GM21423 (cell line): ENCODE measurements around the gene ARHGEF11.
"Not testable (repeated sequence)": the region's sequence is repeated elsewhere in the genome, so short reads cannot be mapped to it uniquely, and the experiment has no call there.

Experiments
- ATAC-seq: cut with Tn5 transposase; IDR thresholded peaks from one replicate; pipeline ENCODE4 v1.9.1; 2021; ENCODE audit warnings: mild to moderate bottlenecking, moderate library complexity; ENCODE audit not compliant: unreplicated experiment

The ARHGEF11 gene, protein sequence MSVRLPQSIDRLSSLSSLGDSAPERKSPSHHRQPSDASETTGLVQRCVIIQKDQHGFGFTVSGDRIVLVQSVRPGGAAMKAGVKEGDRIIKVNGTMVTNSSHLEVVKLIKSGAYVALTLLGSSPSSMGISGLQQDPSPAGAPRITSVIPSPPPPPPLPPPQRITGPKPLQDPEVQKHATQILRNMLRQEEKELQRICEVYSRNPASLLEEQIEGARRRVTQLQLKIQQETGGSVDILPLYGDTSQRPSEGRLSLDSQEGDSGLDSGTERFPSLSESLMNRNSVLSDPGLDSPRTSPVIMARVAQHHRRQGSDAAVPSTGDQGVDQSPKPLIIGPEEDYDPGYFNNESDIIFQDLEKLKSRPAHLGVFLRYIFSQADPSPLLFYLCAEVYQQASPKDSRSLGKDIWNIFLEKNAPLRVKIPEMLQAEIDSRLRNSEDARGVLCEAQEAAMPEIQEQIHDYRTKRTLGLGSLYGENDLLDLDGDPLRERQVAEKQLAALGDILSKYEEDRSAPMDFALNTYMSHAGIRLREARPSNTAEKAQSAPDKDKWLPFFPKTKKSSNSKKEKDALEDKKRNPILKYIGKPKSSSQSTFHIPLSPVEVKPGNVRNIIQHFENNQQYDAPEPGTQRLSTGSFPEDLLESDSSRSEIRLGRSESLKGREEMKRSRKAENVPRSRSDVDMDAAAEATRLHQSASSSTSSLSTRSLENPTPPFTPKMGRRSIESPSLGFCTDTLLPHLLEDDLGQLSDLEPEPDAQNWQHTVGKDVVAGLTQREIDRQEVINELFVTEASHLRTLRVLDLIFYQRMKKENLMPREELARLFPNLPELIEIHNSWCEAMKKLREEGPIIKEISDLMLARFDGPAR (N-terminal part only)

DNA sequence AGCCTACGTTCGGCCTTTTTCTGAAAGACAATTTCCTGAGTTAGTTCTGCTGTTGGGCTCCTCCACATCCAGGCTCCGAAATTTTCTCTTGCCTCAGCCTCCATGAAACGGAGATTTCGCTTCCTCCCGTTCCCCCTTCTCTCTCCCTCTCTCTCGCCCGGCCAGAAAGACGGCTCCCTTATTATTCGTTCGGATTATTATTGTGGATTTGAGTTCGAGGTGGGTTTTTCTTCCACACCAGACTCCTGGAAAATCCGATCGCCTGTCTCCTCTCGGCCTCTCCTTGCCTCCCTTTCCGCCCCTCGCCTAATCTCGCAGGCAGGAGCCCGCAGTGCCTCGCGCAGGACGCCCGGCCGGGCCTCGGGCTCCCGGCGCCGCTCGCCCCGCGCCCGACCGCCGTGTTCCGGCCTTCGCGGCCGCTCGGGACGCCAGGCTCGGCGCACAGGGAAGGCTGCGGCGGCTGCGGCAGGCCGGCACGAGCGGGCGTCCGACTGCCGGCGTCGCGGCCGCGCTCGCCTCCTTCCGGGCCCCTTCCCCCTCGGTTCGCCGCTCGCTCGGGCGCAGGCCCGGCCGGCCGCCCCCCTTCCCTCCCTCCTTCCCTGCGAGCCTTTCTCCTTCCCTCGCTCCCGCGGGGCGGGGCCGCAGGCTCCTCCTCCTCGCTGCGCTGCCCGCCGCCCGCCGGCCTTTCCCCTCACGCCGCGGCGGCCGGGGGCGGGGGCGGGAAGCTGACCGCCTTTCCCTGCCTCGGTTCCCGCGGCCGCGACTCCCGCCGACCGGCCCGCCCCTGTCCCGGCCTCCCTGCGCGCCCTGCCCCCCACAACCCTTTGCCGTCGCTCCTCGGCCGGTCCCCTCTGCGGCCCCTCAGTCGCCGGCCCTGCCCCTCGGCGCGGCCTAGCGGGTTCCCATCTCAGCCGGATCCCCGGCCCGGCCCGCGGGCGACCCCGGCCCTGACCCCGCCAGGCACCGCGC is at the start of gene ARHGEF11:
Gene ARHGEF11, minus strand, starts transcription at position 493 of the 969 bp plus-strand sequence. CDS start 1,412 bp downstream, outside the sequence.
- peak; percentile 69 for ATAC-seq

DNA sequence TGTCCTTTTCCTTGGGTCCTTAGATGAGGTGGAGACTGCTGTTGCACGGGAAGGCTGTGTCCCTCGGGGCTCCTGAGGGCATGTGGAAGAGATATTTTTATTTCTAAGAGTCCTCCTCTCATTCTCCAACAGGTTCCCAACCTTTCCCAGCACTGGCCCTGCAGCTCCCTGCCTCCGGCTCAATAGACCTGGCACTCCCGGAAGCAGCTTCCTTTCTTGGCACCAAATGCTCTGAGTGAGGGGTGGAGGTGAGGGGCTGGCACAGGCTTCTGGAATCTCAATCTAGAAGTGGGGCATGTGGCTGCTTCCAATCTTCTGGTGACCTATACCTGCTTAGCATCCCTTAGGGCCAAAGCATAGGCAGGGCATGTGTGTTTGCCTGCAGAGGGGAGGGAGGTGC is 49.5 kb upstream of the ARHGEF11 start:
- ATAC-seq = no peak

DNA sequence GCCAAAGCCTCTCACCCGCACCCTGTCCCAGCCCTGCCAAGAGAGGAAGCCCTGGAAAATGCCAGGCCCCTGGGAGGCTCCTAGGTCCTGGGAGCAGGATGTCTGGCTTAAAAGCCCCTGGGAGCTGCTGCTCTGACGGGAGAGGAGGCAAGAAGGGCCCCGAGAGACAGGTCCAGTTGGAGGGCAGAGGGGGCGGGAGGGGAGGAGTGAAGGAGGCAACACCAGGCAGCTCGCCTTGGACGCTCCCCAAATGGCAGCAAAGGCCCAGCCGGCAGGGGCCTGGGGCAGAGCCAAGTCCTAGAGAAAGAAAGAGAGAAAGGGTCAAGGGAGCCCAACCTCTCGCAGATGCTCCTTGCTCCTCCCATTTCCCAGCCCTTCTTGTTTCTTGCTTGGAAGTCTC is 47.3 kb upstream of the ARHGEF11 start:
- no peak for ATAC-seq

DNA sequence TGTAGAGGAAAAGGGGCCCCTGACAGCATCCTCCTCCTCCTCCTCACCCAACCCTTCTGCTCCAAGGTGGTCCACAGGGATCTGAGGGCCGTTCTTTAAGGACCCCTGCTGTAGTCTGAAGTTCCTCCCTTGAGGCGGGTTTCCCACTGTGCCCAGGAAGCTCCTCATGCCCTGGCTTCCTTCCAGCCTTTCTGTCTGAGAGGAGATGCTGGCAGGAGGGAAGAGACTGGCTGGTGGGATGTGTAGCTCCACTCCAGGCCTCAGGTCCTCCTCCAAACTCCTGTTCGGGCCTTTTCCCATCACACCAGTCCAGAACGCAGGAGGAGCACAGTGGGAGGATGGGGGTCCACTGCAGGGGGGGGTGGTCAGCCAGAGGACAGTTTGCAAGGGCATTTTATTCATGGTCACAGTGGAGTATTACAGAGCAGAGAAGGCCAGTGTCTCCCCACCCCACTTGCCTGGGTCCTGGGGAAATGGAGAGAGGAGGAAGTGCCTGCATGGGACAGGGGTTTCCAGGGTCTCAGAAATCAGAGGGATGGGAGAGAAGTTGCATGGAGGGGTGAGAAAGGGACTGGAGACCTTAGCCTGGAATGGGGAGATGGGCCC is 46.2 kb upstream of the ARHGEF11 start:
- no peak for ATAC-seq

DNA sequence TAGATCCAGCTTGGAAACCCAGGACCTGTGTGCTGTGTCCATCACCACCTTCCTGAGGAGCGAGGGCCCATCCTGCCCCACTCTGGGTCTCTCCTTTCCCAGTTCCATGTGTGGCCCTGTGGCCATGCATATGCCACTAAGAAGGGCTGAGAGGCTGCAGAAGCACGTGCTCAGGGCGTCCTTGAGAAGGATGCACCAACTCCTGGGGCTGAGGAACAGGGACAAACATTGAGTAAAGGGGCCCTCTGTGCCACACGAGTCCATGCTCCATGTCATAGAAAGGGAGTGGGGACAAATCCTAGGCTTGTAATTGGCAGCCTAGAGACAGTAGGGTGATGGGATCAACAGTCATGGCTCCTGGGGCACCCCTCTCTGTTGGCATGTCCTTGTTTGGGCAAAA is 45.6 kb upstream of the ARHGEF11 start:
- ATAC-seq = no peak

DNA sequence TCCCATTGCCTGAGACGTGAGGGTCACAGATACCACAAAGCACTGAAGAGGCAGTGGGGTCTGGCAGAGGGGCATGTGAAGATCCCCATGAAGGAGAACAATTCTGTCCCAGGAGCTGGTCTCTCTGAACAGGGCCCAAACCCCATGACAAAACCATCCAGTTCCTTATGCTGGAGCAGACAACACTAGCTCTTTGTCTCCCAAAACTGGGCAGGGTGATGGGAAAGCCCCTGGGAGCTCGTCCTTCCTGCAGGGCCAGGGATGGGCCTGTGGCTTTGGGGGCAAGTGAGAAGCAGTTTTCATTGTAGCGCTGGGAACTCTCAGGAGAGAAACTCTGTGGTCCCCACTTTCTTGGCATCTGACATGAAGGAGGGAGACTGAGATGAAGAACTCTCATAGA is 45.2 kb upstream of the ARHGEF11 start:
- no peak for ATAC-seq

DNA sequence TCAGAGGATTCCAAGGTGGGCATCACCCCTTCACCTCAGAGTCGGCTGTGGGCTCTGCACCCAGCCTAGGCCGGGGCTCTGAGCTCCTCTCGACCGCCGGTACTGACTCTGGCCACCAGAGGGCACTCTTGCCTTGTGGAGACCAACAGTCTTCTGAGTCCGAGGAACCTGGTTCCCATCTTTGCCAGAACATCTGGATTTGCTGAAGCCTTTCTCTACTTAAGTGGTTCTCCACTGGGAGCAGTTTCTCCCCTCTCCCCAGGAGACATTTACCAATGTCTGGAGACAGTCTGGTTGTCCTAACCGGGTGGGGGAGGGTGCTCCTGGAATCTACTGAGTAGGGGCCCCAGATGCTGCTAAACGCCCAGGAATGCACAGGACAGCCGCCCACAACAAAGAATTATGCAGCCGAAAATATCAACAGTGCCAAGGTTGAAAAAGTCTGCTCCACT is 44.7 kb upstream of the ARHGEF11 start:
- no peak for ATAC-seq

DNA sequence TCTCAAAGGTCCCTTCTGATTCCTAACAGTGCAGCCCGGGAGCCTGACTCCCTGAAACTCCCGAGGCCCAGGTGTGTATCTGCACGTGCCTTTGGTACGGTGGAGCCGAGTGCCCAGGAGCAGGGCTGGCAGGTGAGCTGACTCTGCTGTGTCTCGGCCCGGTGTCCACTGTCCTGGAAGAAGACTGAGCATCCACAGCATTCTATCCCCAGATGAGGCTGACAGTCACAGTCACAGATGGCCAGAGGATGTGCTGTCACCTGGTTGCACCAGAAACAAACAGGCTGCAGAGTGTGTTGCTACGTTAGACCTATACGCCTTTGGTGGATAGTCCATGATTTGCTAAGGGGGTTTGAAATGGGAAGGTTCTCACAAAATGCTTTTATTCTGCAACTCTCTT is 44.2 kb upstream of the ARHGEF11 start:
- ATAC-seq = no peak

DNA sequence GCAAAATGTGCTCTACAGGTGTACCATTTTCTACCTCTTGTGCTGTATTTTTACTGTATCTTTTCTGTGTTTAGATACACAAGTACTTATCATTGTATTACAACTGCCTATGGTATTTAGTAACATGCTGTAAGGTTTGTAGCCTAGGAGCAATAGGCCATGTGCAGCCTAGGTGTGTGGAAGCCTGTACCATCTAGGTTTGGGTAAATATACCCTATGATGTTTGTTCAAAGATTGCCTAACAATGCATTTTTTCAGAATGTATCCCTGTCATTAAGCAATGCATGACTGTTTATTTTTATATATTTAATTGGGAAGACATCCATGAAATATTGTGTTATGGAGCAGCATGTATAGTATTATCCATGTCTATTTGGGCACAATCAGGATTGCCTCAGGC is 43.1 kb upstream of the ARHGEF11 start:
- ATAC-seq = no peak

DNA sequence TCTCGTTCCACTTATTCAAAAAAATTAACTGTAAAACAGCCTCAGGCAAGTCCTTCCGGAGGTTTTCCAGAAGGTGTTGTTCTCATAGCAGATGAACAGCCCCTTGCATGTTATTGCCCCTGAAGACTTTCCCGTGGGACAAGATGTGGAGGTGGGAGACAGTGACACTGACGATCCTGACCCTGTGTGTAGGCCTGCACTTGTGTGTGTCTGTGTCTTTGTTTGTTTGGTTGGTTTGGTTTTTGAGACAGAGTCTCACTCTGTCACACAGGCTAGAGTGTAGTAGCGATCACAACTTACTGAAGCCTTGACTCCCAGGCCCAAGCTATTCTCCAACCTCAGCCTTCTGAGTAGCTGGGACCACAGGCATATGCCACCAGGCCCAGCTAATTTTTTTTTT is 41.5 kb upstream of the ARHGEF11 start:
- ATAC-seq = no peak

DNA sequence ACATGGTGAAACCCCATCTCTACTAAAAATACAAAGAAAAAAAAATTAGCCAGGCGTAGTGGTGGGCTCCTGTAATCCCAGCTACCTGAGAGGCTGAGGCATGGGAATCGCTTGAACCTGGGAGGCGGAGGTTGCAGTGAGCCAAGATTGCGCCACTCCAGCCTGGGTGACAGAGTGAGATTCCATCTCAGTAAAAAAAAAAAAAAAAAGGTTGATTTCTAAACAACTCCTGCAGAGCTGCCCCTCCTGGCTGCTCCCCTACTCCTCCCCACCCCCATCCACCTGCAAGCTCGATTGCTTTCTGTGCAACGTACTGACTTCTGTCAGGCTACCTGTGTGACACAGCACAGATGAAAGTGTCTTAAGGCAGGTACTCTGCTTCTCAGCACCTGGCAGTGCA is 40.8 kb upstream of the ARHGEF11 start:
- no peak for ATAC-seq

DNA sequence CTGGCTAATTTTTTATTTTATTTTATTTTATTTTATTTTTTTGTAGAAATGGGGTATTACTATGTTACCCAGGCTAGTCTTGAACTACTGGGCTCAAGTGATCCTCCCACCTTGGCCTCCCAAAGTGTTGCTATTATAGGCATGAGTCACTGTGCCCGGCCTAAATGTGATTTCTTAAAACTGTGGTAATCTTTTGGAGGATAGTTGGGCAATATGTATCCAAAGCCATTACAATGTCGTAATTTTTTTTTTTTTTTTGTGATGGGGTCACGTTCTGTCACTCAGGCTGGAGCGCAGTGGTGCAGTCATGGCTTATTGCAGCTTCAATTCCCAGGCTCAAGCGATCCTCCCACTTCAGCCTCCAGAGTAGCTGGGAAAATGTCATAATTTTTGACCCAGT is 39.9 kb upstream of the ARHGEF11 start:
- no peak for ATAC-seq

DNA sequence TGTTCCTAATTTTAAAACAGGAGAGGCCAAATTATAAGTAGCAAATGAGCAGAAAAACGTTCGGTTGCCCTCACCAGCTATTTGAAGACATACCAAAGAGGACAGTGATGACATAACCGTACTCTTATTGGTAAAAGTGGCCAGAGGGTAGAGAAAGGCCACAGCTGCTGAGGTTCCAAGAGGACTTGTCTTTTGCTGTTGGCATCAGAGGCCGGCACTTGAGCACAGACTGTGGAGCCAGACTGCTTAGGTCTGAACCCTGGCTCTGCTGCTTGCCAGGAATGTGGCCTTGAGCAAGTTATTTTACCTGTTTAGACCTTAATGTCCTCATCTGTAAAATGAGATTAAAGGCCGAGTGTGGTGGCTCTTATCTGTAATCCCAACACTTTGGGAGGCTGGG is 39.2 kb upstream of the ARHGEF11 start:
- ATAC-seq = no peak

DNA sequence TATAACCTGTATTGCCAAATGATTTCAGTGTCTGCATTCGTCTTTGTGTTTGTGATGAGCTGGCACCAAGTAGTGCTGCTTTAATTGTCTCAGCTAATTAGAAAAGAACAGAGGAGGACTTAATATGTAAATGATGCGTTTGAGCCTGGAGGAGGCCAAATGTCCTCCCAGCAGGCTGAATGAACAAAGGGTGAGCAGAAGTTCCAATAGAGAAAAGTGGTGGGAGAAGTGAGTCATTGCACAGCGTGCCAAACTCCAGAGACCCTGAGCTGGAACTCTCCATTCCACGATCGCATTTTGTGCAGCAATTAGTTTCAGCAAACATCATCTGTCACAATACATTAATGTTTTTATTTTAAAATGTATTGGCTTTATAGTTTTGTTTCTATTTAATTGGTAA is 36.2 kb upstream of the ARHGEF11 start:
- no peak for ATAC-seq

DNA sequence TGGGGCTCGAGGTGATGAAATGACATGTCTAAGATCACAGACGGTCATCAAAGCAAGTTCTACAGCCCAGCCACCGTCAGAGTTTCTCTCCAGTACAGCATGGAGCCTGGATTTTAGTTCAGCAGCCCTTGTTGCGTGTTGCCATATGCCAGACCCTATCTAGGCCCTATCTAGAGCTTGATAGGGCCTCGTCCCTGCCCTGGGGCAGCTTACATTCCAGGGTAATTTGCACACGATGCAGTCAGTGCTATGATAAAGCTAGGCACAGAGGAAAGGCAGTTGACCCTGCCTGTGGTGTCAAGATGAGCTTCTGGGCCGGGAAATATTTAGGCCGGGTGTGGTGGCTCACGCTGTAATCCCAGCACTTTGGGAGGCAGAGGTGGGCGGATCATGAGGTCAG is 35.2 kb upstream of the ARHGEF11 start:
- no peak for ATAC-seq

DNA sequence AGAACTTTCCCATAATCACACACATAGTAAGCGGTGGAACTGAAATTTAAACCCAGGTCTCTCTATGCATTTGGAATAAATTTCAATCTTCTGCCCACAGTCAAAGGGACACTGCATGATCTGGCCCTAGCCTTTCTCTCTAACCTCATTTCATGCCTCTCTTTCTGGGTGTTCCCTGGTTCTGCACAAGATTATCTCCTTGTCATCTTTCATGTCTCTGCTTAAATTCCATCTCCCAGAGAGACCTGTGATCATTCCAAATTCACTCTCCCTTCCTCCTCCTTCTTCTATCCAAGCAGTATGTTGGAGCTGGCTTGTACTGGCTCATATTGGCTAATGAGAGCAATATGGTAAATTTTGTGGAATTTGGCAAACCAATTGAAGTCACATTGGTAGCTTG is 31.9 kb upstream of the ARHGEF11 start:
- no peak for ATAC-seq

DNA sequence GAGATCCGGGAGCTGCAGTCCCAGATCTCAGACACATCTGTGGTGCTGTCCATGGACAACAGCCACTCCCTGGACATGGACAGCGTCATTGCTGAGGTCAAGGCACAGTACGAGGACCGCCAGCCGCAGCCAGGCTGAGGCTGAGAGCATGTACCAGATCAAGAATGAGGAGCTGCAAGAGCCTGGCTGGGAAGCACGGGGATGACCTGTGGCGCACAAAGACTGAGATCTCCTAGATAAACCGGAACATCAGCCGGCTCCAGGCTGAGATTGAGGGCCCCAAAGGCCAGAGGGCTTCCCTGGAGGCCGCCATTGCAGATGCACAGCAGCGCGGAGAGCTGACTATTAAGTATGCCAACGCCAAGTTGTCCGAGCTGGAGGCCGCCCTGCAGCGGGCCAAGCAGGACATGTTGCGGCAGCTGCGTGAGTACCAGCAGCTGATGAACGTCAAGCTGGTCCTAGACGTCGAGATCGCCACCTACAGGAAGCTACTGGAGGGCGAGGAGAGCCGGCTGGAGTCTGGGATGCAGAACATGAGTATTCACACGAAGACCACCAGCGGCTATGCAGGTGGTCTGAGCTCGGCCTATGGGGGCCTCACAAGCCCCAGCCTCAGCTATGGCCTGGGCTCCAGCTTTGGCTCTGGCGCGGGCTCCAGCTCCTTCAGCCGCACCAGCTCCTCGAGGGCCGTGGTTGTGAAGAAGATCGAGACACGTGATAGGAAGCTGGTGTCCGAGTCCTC is 28.6 kb upstream of the ARHGEF11 start:
- no peak for ATAC-seq

DNA sequence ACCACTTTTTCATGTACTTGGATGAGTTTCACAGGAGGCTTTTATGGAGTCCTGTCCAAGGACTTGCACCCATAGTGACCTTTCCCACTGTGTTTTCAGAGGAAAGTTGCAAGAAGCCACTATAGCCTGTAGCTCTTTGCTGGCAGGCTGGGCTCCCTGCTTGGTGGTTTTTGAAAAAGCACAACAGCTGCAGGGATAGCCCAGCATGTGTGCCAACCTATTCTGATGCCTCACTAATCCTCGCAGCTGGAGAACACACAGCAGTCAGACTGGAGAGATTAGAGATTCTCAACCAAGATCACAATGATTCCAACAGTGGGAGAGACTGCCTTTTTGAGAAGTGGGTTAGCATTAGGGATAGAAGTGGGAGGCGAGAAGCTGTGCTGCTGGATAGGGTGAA is 24.1 kb upstream of the ARHGEF11 start:
- no peak for ATAC-seq

DNA sequence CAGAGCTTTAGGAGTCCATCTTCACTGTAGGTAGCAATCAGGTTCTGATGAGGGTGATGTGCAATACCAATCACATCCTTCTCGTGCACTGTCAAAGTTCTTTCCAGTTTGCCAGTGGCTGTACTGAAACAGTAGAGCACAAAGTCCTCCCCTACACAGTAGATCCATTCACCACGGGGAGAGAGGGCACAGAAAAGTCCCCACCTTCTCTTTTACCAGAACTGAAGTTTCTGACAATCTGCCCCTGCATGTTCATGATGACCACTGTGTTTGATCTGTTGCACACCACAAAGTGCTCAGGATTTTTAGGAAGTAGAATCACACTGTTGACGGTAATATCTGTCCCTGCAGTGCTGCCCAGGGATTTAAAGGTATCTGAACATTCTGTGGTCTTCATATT is 13.7 kb upstream of the ARHGEF11 start:
- not testable (repeated sequence) for ATAC-seq

DNA sequence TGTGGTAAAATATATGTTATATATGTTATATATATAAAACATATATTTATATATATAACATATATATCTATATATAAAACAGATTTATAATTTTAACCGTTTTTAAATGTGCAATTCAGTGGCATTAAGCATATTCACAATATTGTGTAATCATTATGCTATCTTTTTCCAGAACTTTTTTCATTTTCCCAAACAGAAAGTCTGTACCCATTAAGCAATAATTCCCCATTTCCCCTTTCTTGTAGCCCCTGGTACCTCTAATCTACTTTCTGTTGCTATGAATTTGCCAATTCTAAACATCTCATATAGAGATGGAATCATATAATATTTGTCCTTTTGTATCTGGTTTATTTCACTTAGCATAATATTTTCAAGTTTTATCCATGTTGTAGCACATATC is 10.7 kb upstream of the ARHGEF11 start:
- ATAC-seq = no peak
